ENCODE data around the gene LAMA2.

- TF ChIP-seq POLR2AphosphoS5 (IDR thresholded peaks at IDR 0.05) (no peak), POLR2A (IDR thresholded peaks at IDR 0.05) (no peak)
Measured at GRCh38 chr6:129417416-129418086, 534.6 kb downstream of the LAMA2 start.

All from breast epithelium (tissue), 3 donors.